HepG2 (cell line): Measurements from ENCODE around the gene PPP4R2. TPM values are rescaled to one million over a fixed set of nuclear protein-coding genes. Genes with fewer than 3 reads are reported as not detected.

Experiments used
- CREB1 ChIP-seq, 2 experiments: fragments of 450-650 bp in 1 of 2; IDR thresholded peaks; 2 replicates each; pipeline ENCODE4 v1.6.1; 2016 to 2017; ENCODE audit warnings: control low read depth in 1 of 2, mild to moderate bottlenecking in 1 of 2, missing compliant biosample characterization in 1 of 2, missing genetic modification characterization in 1 of 2
- ETV6 ChIP-seq: sonication (generic); formaldehyde crosslinking; conservative IDR thresholded peaks from 2 replicates; pipeline ENCODE4 v1.4.0; 2020; ENCODE audit warnings: missing genetic modification reagents
- MTA1 ChIP-seq: sonication (generic); formaldehyde crosslinking; IDR thresholded peaks from 2 replicates; pipeline ENCODE4 v1.4.0; 2020; ENCODE audit warnings: missing genetic modification reagents, mild to moderate bottlenecking, borderline replicate concordance
- POLR2AphosphoS2 ChIP-seq: IDR thresholded peaks from 2 replicates; pipeline ENCODE4 v1.6.1; 2011; ENCODE audit warnings: low read depth, low read length, improper control_type of control experiment
- ZNF235 ChIP-seq: sonication (generic); formaldehyde crosslinking; IDR thresholded peaks from 2 replicates; pipeline ENCODE4 v1.8.1; 2023; ENCODE audit warnings: mild to moderate bottlenecking, missing genetic modification reagents, borderline replicate concordance
- ZNF720 ChIP-seq: sonication (generic); formaldehyde crosslinking; IDR thresholded peaks from 2 replicates; pipeline ENCODE4 v1.4.0; 2020; ENCODE audit warnings: missing genetic modification reagents
- polyA plus RNA-seq, 8 experiments: library from polyadenylated mRNA; depleted of rRNA in 3 of 8; stranded (reverse) in 7 of 8; unstranded in 1 of 8; fragments of >200 nt; fragmentation: Illumina TruSeq in 4 of 8; extraction: Trizol in 4 of 8; gene quantifications; 2 replicates each; pipeline versions ENCODE4 v1.2.1 to v1.2.3, GENCODE V29; 2011 to 2016; ENCODE audit warnings: low read depth in 4 of 8, missing spikeins in 1 of 8, mixed read lengths in 1 of 8; ENCODE audit not compliant: insufficient read depth in 1 of 8
- total RNA-seq, 5 experiments: library from RNA; depleted of rRNA; stranded (reverse); fragments of >200 nt; fragmentation: Illumina TruSeq; extraction: Trizol; gene quantifications; 2 replicates each; pipeline ENCODE4 v1.2.3, GENCODE V29; 2016; ENCODE audit warnings: low read depth in 1 of 5
- TF ChIP-seq, protein P1 (sequence below): sonication (generic); formaldehyde crosslinking; IDR thresholded peaks from 2 replicates; pipeline ENCODE4 v1.4.0; 2020; ENCODE audit warnings: mild to moderate bottlenecking, missing genetic modification reagents
- TF ChIP-seq, protein P2 (sequence below): sonication (generic); formaldehyde crosslinking; IDR thresholded peaks from 2 replicates; pipeline ENCODE4 v1.8.0; 2022; ENCODE audit warnings: missing genetic modification reagents, mild to moderate bottlenecking, inconsistent platforms, borderline replicate concordance
- TF ChIP-seq, protein P3 (sequence below): sonication (generic); formaldehyde crosslinking; IDR thresholded peaks from 2 replicates; pipeline ENCODE4 v1.8.0; 2022; ENCODE audit warnings: mild to moderate bottlenecking, missing genetic modification reagents, moderate library complexity
- TF ChIP-seq, protein P4 (sequence below): sonication (generic); formaldehyde crosslinking; IDR thresholded peaks from 2 replicates; pipeline ENCODE4 v1.4.0; 2020; ENCODE audit warnings: mild to moderate bottlenecking, missing genetic modification reagents
- TF ChIP-seq, protein P5 (sequence below): sonication (generic); formaldehyde crosslinking; IDR thresholded peaks from 2 replicates; pipeline ENCODE4 v1.4.0; 2020; ENCODE audit warnings: missing genetic modification reagents, borderline replicate concordance
- TF ChIP-seq, protein P6 (sequence below): sonication (generic); formaldehyde crosslinking; IDR thresholded peaks from 2 replicates; pipeline ENCODE4 v1.4.0; 2020; ENCODE audit warnings: missing genetic modification reagents

The PPP4R2 gene
- total and polyA plus RNA-seq, 2 of the 13 experiments (the other 11 are each of a cell fraction or from before 2014, with no cell fraction given) = 22.3 to 161 TPM

DNA sequence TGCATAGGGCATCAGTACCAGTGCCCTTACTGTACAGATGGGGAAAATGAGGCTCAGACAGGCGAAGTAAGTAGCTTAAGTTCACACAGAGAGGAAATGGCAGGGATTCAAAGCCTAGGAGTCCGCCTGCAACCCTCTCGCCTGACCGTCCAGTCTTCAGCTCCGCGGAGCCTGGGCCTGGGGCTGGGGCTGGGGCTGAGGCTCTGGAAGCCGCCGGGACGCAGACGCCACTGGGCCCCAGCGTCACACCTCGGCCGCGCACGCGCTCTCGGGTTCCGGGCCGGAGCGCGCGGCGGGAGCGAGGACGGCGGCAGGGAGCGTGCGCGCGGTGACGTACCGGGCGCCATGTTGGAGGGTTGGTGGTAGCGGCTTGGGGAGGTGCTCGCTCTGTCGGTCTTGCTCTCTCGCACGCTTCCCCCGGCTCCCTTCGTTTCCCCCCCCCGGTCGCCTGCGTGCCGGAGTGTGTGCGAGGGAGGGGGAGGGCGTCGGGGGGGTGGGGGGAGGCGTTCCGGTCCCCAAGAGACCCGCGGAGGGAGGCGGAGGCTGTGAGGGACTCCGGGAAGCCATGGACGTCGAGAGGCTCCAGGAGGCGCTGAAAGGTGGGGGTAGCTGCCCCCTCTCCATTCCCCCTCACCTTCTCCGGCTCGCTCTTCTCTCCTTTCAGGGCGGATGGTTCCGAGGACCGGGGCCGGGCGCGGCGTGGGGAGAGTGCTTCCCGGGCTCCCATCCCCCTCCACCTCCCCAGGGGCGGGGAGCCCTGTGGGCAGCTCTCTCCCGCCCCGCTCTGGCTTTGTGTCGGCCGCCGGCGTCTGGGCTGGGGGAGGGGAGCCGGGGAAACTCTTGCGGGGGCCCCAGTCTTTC is at the start of gene PPP4R2 (continued):
- TF ChIP-seq, protein P1, sequence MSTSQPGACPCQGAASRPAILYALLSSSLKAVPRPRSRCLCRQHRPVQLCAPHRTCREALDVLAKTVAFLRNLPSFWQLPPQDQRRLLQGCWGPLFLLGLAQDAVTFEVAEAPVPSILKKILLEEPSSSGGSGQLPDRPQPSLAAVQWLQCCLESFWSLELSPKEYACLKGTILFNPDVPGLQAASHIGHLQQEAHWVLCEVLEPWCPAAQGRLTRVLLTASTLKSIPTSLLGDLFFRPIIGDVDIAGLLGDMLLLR (CRISPR knock-in tag) = no peak
- TF ChIP-seq, protein P2, sequence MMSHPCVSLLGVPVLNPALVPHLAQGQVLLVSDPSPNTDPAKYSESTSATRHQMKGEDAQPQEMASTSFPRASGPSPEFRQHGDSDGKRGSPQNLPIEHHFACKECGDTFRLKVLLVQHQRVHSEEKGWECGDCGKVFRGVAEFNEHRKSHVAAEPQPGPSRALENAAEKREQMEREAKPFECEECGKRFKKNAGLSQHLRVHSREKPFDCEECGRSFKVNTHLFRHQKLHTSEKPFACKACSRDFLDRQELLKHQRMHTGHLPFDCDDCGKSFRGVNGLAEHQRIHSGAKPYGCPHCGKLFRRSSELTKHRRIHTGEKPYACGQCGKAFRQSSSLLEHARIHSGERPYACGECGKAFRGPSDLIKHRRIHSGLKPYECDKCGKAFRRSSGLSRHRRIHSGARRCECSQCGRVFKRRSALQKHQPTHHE (CRISPR knock-in tag) = no peak
- peak; percentile 3; the same call in 1 of the 2 replicates for TF ChIP-seq MTA1 (CRISPR knock-in tag)
- TF ChIP-seq, protein P3, sequence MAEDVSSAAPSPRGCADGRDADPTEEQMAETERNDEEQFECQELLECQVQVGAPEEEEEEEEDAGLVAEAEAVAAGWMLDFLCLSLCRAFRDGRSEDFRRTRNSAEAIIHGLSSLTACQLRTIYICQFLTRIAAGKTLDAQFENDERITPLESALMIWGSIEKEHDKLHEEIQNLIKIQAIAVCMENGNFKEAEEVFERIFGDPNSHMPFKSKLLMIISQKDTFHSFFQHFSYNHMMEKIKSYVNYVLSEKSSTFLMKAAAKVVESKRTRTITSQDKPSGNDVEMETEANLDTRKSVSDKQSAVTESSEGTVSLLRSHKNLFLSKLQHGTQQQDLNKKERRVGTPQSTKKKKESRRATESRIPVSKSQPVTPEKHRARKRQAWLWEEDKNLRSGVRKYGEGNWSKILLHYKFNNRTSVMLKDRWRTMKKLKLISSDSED = peak; percentile 75; the same call in 1 of the 2 replicates
- 0 out of 2 replicates have a peak, but pooled peaks have one; percentile 57 for TF ChIP-seq ETV6 (CRISPR knock-in tag)
- TF ChIP-seq, protein P4, sequence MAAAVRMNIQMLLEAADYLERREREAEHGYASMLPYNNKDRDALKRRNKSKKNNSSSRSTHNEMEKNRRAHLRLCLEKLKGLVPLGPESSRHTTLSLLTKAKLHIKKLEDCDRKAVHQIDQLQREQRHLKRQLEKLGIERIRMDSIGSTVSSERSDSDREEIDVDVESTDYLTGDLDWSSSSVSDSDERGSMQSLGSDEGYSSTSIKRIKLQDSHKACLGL (CRISPR knock-in tag) = no peak
- no peak for TF ChIP-seq ZNF235 (CRISPR knock-in tag)
- TF ChIP-seq, protein P5, sequence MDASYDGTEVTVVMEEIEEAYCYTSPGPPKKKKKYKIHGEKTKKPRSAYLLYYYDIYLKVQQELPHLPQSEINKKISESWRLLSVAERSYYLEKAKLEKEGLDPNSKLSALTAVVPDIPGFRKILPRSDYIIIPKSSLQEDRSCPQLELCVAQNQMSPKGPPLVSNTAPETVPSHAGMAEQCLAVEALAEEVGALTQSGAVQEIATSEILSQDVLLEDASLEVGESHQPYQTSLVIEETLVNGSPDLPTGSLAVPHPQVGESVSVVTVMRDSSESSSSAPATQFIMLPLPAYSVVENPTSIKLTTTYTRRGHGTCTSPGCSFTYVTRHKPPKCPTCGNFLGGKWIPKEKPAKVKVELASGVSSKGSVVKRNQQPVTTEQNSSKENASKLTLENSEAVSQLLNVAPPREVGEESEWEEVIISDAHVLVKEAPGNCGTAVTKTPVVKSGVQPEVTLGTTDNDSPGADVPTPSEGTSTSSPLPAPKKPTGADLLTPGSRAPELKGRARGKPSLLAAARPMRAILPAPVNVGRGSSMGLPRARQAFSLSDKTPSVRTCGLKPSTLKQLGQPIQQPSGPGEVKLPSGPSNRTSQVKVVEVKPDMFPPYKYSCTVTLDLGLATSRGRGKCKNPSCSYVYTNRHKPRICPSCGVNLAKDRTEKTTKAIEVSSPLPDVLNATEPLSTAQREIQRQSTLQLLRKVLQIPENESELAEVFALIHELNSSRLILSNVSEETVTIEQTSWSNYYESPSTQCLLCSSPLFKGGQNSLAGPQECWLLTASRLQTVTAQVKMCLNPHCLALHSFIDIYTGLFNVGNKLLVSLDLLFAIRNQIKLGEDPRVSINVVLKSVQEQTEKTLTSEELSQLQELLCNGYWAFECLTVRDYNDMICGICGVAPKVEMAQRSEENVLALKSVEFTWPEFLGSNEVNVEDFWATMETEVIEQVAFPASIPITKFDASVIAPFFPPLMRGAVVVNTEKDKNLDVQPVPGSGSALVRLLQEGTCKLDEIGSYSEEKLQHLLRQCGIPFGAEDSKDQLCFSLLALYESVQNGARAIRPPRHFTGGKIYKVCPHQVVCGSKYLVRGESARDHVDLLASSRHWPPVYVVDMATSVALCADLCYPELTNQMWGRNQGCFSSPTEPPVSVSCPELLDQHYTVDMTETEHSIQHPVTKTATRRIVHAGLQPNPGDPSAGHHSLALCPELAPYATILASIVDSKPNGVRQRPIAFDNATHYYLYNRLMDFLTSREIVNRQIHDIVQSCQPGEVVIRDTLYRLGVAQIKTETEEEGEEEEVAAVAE = no peak
- peak; percentile 83; the same call in 1 of the 2 replicates for TF ChIP-seq CREB1 (IDR thresholded peaks at IDR 0.05)
- no peak for TF ChIP-seq CREB1 (CRISPR knock-in tag; IDR thresholded peaks at IDR 0.05)
- TF ChIP-seq, protein P6, sequence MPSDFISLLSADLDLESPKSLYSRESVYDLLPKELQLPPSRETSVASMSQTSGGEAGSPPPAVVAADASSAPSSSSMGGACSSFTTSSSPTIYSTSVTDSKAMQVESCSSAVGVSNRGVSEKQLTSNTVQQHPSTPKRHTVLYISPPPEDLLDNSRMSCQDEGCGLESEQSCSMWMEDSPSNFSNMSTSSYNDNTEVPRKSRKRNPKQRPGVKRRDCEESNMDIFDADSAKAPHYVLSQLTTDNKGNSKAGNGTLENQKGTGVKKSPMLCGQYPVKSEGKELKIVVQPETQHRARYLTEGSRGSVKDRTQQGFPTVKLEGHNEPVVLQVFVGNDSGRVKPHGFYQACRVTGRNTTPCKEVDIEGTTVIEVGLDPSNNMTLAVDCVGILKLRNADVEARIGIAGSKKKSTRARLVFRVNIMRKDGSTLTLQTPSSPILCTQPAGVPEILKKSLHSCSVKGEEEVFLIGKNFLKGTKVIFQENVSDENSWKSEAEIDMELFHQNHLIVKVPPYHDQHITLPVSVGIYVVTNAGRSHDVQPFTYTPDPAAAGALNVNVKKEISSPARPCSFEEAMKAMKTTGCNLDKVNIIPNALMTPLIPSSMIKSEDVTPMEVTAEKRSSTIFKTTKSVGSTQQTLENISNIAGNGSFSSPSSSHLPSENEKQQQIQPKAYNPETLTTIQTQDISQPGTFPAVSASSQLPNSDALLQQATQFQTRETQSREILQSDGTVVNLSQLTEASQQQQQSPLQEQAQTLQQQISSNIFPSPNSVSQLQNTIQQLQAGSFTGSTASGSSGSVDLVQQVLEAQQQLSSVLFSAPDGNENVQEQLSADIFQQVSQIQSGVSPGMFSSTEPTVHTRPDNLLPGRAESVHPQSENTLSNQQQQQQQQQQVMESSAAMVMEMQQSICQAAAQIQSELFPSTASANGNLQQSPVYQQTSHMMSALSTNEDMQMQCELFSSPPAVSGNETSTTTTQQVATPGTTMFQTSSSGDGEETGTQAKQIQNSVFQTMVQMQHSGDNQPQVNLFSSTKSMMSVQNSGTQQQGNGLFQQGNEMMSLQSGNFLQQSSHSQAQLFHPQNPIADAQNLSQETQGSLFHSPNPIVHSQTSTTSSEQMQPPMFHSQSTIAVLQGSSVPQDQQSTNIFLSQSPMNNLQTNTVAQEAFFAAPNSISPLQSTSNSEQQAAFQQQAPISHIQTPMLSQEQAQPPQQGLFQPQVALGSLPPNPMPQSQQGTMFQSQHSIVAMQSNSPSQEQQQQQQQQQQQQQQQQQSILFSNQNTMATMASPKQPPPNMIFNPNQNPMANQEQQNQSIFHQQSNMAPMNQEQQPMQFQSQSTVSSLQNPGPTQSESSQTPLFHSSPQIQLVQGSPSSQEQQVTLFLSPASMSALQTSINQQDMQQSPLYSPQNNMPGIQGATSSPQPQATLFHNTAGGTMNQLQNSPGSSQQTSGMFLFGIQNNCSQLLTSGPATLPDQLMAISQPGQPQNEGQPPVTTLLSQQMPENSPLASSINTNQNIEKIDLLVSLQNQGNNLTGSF (CRISPR knock-in tag) = no peak
- TF ChIP-seq POLR2AphosphoS2 = no peak
- no peak for TF ChIP-seq ZNF720 (CRISPR knock-in tag)
